Gastroesophageal sphincter (tissue), 4 donors: ENCODE data around the gene GALNTL6. TPM values are rescaled to one million over a fixed set of nuclear protein-coding genes. Genes with fewer than 3 reads are reported as not detected.

Source experiments
- ATAC-seq: fragments of 150-250 bp; one replicate; pipeline ENCODE4 v1.9.1; 2016; ENCODE audit warnings: mild to moderate bottlenecking, moderate library complexity
- H3K27ac ChIP-seq, 4 donors: fragments of 200-600 bp; sonication (generic) in 3 of 4; 1 replicate in 3 of 4; 2 replicates in 1 of 4; pipeline ENCODE4 v1.5.1; 2016 to 2019
- H3K27me3 ChIP-seq: fragments of 200-600 bp; sonication (generic); one replicate; pipeline ENCODE4 v1.5.1; 2019
- H3K36me3 ChIP-seq, 2 donors: fragments of 200-600 bp; sonication (generic); one replicate each; pipeline ENCODE4 v1.5.1; 2019; ENCODE audit warnings: control low read depth in 1 of 2
- H3K4me1 ChIP-seq, 3 donors: fragments of 200-600 bp; sonication (generic); 1 replicate in 2 of 3; 2 replicates in 1 of 3; pipeline ENCODE4 v1.5.1; 2016 to 2019; ENCODE audit warnings: control low read depth in 2 of 3
- H3K4me3 ChIP-seq, 2 donors: fragments of 200-600 bp; sonication (generic); one replicate each; pipeline ENCODE4 v1.5.1; 2019; ENCODE audit warnings: mild to moderate bottlenecking in 1 of 2, moderate library complexity in 1 of 2
- H3K9me3 ChIP-seq, 3 donors: fragments of 200-600 bp; sonication (generic); one replicate each; pipeline ENCODE4 v1.5.1; 2017 to 2019; ENCODE audit warnings: control low read depth in 2 of 3
- EP300 ChIP-seq: sonication (generic); formaldehyde crosslinking; IDR thresholded peaks from one replicate; pipeline ENCODE4 v1.6.1; 2017; ENCODE audit warnings: antibody characterized with exemption, mild to moderate bottlenecking
- POLR2A ChIP-seq, 2 donors: fragments of 450-650 bp; IDR thresholded peaks; one replicate each; pipeline ENCODE4 v1.6.1; 2017; ENCODE audit warnings: antibody characterized with exemption in 2 of 2, mild to moderate bottlenecking in 2 of 2, moderate library complexity in 1 of 2
- POLR2AphosphoS5 ChIP-seq: sonication (generic); formaldehyde crosslinking; IDR thresholded peaks from one replicate; pipeline ENCODE4 v1.6.1; 2017; ENCODE audit warnings: antibody characterized with exemption
- WGBS, 2 donors: methylation state at CpG; one replicate each; pipeline ENCODE4 v1.1.5; 2018; ENCODE audit warnings: low coverage in 1 of 2; 5-methylcytosine and 5-hydroxymethylcytosine counted together
- total RNA-seq, 4 donors: library from RNA; depleted of rRNA; stranded (reverse); fragments of >200 nt; gene quantifications; one replicate each; pipeline ENCODE4 v1.1.0, GENCODE V29; 2016
- TF ChIP-seq, protein P1 (sequence below), 4 experiments: fragments of 200-600 bp in 2 of 4; fragments of 450-650 bp in 2 of 4; sonication (generic) in 1 of 4; IDR thresholded peaks; one replicate each; pipeline ENCODE4 v1.5.1; 2017 to 2019; ENCODE audit warnings: antibody characterized with exemption in 4 of 4, mild to moderate bottlenecking in 2 of 4, moderate library complexity in 2 of 4

The GALNTL6 gene
- total RNA-seq, 4 donors from 2014 or later: not detected

GRCh38 chr4:172480471-172480870, 667.3 kb downstream of the GALNTL6 start:
- Histone ChIP-seq H3K27ac (no peak overlapping the region), H3K27me3 (no peaks in the 10 kb centered on the region), H3K4me3 (no peak overlapping the region), H3K4me1 (no peaks in the 10 kb centered on the region), H3K36me3 (no peaks in the 10 kb centered on the region), H3K9me3 (peaks cover 0 to 13% (median 0%) of the 10 kb centered on the region in 3 donors)
- no peak for ATAC-seq
- WGBS, 2 donors: 76 to 90% methylated on average over 2 of the region's 2 CpGs
- no peak for TF ChIP-seq EP300
- no peak for TF ChIP-seq POLR2A (IDR thresholded peaks at IDR 0.05)
- TF ChIP-seq POLR2AphosphoS5: no peak
- TF ChIP-seq, protein P1, sequence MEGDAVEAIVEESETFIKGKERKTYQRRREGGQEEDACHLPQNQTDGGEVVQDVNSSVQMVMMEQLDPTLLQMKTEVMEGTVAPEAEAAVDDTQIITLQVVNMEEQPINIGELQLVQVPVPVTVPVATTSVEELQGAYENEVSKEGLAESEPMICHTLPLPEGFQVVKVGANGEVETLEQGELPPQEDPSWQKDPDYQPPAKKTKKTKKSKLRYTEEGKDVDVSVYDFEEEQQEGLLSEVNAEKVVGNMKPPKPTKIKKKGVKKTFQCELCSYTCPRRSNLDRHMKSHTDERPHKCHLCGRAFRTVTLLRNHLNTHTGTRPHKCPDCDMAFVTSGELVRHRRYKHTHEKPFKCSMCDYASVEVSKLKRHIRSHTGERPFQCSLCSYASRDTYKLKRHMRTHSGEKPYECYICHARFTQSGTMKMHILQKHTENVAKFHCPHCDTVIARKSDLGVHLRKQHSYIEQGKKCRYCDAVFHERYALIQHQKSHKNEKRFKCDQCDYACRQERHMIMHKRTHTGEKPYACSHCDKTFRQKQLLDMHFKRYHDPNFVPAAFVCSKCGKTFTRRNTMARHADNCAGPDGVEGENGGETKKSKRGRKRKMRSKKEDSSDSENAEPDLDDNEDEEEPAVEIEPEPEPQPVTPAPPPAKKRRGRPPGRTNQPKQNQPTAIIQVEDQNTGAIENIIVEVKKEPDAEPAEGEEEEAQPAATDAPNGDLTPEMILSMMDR (IDR thresholded peaks at IDR 0.05): no peak

- TF ChIP-seq, protein P1 (IDR thresholded peaks at IDR 0.05): no peak
- no peak for TF ChIP-seq POLR2AphosphoS5
- TF ChIP-seq EP300: no peak
- no peak for TF ChIP-seq POLR2A (IDR thresholded peaks at IDR 0.05)
- Histone ChIP-seq H3K4me3 (no peak overlapping the region), H3K9me3 (peaks cover 0 to 13% (median 0%) of the 10 kb centered on the region in 3 donors), H3K27me3 (no peaks in the 10 kb centered on the region), H3K27ac (no peak overlapping the region), H3K4me1 (no peaks in the 10 kb centered on the region), H3K36me3 (no peaks in the 10 kb centered on the region)
- ATAC-seq: peak; percentile 39
- no CpG with 5 or more reads among the region's 30 CpGs for WGBS, 2 donors
These were observed 668.8 kb downstream of the GALNTL6 start for GRCh38 chr4:172481802-172482508.

DNA sequence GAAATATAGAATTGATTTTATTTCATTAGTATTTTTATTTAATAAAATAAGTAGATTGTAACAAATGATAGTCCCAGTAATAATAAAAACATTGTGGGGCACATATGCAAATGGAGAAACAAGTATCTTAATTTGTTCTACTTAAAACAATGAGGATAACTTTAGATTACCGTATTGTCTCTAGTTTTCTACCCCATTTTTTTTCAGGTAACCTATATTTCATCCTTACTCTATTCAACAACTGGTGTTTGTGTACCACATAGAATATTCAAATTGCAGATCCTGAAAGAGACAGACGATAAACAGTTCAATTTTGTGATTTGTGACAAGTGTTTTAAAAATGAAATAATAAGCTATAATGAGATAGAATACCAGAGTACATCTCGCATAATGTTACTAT, 671.8 kb downstream of the GALNTL6 start:
- Histone ChIP-seq H3K9me3 (peaks cover 0 to 13% (median 0%) of the 10 kb centered on the region in 3 donors), H3K4me3 (no peak overlapping the region), H3K4me1 (no peaks in the 10 kb centered on the region), H3K27ac (no peak overlapping the region), H3K27me3 (no peaks in the 10 kb centered on the region), H3K36me3 (no peaks in the 10 kb centered on the region)
- 82 to 86% methylated on average over 3 of the region's 3 CpGs for WGBS, 2 donors
- ATAC-seq: no peak
- TF ChIP-seq POLR2AphosphoS5: no peak
- TF ChIP-seq EP300: no peak
- TF ChIP-seq, protein P1 (IDR thresholded peaks at IDR 0.05): no peak
- TF ChIP-seq POLR2A (IDR thresholded peaks at IDR 0.05): no peak

- Histone ChIP-seq H3K36me3 (no peaks in the 10 kb centered on the region), H3K9me3 (peaks cover 0 to 11% (median 0%) of the 10 kb centered on the region in 3 donors), H3K27ac (no peak overlapping the region), H3K4me3 (no peak overlapping the region), H3K27me3 (no peaks in the 10 kb centered on the region), H3K4me1 (no peaks in the 10 kb centered on the region)
- 62 to 70% methylated on average over 2 of the region's 2 CpGs for WGBS, 2 donors
- no peak for ATAC-seq
- no peak for TF ChIP-seq POLR2A (IDR thresholded peaks at IDR 0.05)
- TF ChIP-seq POLR2AphosphoS5: no peak
- TF ChIP-seq, protein P1 (IDR thresholded peaks at IDR 0.05): no peak
- no peak for TF ChIP-seq EP300
These were observed 673.3 kb downstream of the GALNTL6 start for GRCh38 chr4:172486531-172486930.

- Histone ChIP-seq H3K4me1 (no peaks in the 10 kb centered on the region), H3K9me3 (no peaks in the 10 kb centered on the region), H3K27ac (no peak overlapping the region), H3K27me3 (no peaks in the 10 kb centered on the region), H3K4me3 (no peak overlapping the region), H3K36me3 (no peaks in the 10 kb centered on the region)
- TF ChIP-seq POLR2A (IDR thresholded peaks at IDR 0.05) (no peak), EP300 (no peak), POLR2AphosphoS5 (no peak)
- TF ChIP-seq, protein P1 (IDR thresholded peaks at IDR 0.05): no peak
- ATAC-seq: no peak
These were observed 676.7 kb downstream of the GALNTL6 start for GRCh38 chr4:172489861-172490260.
